NCI-H146 treated with DMSO at 0.1 percent for 48 hours (cell line): ENCODE data around the gene KIF26B.
A peak's percentile ranks its signal among the peaks of the same experiment; 100 is the strongest.

Experiments used
- DNase-seq: peaks from one replicate; lab custom pipeline; 2025; ENCODE audit not compliant: unreplicated experiment; lab: John Stamatoyannopoulos, UW

KIF26B gene

DNA sequence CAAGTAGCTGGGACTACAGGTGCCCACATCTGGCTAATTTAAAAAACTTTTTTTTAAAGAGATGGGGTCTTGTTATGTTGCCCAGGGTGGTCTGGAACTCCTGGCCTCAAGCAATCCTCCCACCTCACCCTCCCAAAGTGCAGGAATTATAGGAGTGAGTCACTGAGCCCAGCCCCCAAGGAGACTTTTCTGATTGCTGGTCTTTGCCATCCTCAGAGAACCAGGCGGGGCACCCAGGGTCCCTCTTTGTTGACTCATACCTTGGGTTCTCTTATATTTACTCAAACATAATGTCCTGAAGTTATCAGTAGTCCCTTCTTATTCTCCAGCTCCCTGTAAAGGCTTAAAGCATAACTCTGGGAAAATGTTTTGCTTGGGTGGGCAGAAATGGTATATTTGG, 51.1 kb downstream of the KIF26B start:
- DNase-seq, result no peak

DNA sequence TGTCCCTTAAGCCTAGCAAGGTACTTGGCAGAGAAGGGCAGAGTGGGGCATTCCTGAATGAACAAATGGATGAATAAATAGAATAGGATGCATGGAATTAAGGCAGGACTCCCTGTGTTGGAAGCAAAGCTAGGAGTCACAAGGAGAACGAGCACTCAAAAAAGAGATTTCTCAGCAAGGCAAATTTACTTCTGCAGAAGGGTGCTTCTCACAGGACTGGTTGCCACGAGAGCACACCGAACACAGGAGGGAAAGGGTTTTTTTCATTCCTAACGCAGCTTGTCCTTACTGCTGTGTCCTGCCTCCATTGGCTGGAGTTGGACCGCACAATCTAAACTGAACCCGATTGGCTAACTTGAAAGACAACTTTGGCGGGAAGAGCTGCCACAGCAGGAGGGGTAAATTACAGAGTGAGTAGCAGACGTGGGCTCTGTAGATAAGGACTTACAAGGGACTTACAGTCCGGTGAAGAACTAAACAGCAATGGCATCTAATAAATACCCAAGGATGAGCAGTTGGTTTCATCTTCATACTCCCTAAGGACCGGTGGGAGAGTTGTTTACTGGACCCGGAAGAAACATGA, 52.4 kb downstream of the KIF26B start:
- no peak for DNase-seq

- no peak for DNase-seq
Observed at GRCh38 chr1:245207801-245208200, 53.0 kb downstream of the KIF26B start.

DNA sequence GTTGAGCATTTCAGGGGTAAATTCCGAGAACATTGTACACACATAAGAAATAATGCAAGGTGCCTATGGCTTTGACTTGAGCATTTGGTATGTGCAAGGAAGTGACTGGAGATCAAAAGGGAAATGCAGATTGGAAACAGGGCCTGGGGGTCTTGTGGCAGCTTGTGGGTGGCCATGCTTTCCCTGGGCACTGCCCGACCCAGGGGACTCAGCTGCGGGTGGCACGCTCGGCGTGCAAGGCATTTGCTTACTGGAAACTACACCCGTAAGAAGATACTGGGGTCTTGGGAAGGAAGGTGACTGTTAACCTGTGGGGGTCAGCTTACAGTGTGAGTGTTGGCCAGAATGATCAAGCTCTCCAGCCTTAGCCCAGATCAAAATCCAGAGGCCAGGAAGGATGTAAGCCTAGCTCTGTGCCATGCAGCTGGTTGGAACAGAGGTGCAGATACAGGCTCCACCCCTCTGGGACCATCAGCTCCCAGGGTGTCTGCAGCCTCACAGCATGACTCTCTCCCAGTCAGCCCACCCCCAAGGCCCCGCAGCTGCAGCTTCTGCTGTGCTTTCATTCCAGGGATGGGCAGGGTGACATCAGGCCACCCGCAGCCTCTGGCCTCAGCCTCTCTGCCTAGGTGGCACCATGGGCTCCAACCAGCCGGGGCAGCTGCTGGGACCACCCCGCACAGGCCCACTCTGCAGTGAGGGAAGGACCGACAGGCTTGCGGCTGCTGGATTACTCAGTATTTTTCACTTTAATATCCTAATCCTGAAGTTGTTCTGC, 55.1 kb downstream of the KIF26B start:
- peak; percentile 65 for DNase-seq

DNA sequence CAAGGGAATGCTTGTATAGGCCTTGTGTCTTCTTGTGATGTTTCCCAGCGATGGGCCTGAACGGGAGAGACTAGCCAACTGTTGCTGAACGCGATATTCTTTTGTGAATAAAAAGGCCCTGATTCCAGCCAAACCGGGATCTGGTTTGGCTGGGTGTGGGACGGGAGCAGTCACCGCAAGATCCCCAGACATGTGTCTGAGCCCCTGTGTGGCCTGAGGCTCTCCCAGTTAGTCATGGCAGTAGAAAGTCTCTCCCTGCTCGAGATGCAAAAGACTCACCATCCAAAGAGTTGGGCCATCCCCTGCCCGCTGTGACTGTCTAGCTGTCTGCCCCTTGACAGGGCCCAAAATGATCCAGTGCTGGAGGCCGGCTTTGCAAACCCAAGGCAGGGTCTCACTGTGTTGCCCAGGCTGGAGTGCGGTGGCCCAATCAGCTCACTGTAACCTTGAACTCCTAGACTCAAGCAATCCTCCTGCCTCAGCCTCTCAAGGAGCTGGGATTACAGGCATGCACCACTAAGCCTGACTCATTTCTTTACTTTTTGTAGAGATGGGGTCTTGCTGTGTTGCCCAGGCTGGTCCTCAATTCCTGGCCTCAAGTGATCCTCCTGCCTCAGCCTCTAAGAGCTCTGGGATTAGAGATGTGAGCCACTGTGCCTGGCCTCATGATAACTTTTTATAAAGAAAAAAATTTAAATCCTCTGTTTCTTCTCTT, 56.4 kb downstream of the KIF26B start:
- DNase-seq, result no peak

- DNase-seq, result no peak
Observed at GRCh38 chr1:245211761-245212160, 57.0 kb downstream of the KIF26B start.

DNA sequence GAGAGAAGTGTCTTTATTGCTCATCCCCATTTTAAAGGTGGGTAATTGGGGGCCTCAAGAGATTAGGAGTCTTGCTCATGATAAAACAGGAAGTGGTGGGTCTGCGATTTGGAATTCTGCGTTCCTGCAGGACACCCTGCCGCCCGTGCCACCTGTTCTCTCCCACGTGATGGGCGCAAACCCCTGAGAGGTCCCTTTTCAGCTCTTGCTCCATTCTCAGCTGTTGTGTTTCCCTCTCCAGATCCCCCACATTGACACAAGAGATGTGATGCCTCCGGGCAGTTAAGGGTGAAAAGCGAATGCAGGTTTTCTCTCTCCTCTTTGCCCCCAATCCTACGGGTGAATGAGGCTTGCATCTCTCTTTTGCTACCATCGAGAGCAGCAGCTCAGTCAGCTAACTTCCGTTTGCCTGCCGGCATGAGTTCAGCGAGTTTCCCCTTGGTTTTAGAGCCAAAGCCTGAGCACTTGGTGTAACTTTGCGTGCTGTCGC, 57.5 kb downstream of the KIF26B start:
- no peak for DNase-seq

DNA sequence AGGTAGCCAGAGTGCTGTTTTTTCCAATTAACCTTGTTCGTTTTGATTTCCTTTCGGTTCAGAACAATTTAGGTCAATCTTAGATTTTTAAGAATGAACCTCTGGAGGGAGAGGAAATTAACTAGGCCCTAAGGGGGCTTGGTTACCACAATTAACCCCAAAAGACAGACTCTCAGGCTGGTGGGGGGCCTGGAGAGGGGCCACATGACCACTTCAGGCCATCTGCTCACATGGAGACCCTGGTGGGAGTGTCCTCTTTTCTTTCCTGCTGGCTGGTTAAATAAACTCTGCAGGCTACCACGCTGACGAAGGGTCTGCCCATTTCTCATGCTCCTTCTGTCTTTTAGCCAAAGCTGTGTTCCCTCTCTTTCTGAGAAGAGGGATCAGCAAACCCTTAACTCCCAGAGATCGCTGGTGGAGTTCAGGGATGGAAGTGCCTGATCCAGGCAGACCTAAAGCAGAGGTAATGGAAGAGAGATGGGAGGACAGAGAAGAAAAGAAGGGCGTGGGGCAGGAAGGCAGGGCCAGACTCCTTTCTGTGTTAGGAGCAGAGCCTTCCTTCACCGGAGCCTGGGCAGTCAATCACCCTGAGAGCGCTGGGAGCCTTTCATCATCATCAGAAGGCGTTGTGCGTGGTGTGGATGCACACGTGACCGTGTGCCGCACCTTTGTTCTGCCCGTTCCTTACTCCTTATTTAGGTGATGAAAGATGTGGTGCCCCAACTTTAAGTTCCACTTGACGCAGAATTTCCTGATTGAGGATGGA, 58.5 kb downstream of the KIF26B start:
- DNase-seq, result peak; percentile 78

- no peak for DNase-seq
Observed at GRCh38 chr1:245215071-245215470, 60.3 kb downstream of the KIF26B start.

DNA sequence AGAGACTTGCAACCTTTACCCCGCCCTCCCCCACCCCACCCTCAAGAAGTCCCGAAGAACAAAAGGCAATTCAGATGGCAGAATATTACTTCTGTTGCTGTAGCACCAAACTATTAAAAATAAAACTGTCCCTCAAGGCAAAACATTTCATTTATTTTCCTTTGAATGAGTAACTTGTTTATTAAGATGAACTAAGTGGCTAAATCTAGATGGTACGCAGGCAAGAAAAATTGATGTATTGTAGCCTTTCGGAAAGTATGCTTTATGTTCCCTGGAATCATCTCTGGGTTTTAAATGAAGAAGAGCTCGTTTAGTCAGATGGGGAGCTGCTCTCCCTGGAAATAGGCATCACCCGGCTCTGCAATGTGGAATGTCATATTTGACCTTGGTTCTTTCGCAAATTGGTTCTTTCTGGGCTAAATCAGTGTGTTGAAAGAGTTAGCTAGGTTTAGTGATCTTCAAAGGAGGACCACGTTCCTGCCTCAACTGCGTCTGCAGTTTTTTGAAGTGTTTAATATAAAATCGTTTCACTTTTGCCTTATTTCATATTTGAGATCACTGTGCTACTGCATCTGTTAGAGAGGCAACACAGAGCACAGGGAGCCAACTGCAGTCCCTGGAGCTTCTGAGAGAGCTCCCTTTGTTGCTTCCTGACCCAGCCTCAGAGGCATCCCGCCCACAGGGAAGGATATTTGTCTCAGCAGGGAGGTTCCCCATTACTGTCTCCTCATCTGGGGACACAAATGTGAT, 61.8 kb downstream of the KIF26B start:
- no peak for DNase-seq

GRCh38 chr1:245217853-245218608, 63.2 kb downstream of the KIF26B start:
- DNase-seq, result no peak

DNA sequence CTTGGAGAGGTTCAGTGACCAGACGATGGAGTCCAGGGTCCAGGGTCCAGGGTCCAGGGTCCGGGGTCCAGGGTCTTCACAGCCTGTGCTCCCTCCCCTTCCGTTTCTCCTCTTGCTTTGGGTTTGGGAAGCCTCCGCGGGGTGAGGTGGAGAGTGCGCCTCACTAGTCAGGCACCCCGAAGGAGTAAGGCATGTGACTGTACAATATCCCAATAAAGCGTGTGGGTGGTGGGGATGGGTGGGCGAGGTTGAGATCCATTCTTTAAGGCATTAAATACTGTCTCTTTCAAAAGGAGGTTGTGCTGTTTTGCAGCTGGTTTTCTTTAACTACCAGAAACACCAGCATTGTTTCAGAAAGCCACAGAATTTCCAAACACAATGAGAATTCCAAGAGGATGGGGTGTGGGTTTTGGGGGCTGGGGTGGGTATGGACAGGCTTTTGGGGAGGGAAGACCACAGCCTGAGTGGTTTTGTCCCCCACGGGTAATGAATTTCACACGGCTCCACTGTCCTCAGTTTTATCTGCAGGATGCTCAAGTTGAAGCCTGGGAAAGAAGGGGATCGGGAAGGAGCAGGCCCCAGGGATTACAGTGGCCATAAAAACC, 65.7 kb downstream of the KIF26B start:
- DNase-seq, result no peak

DNA sequence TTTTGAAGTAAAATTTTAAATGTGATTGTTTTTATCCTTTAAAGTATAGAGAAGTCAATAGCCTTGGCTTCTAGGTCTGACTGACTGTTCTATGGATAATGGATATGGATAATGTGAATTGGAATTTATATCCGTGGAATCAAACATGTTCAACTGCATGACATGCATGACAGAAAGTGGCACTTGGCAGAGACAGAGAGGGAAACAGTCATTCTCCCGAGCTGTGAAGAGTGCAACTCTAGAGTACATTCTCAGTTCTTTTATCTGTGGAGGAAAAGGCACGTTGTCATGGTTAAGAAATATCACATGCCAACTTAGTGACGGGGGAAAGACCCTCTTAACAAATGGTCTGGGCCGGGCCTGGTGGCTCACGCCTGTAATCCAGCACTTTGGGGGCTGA, 67.0 kb downstream of the KIF26B start:
- no peak for DNase-seq

GRCh38 chr1:245222931-245223595, 68.3 kb downstream of the KIF26B start:
- DNase-seq, result no peak

GRCh38 chr1:245225322-245226202, 70.8 kb downstream of the KIF26B start:
- DNase-seq, result no peak

- DNase-seq, result no peak
Observed at GRCh38 chr1:245226203-245226499, 71.4 kb downstream of the KIF26B start.

- no peak for DNase-seq
Observed at GRCh38 chr1:245229051-245229450, 74.3 kb downstream of the KIF26B start.

- DNase-seq, result no peak
Observed at GRCh38 chr1:245232931-245233330, 78.1 kb downstream of the KIF26B start.
